Measurements from ENCODE around the gene TBL2.
"Not testable (repeated sequence)": the region's sequence is repeated elsewhere in the genome, so short reads cannot be mapped to it uniquely, and the experiment has no call there.

The TBL2 gene

GRCh38 chr7:73570521-73570920, 7.9 kb downstream of the TBL2 start:
- no peak for DNase-seq (ENCODE audit: low spot score)

GRCh38 chr7:73569042-73569608, 9.3 kb downstream of the TBL2 start:
- DNase-seq (ENCODE audit: low spot score) = no peak

GRCh38 chr7:73567846-73568685, 10.3 kb downstream of the TBL2 start:
- no peak for DNase-seq (ENCODE audit: low spot score)

GRCh38 chr7:73567140-73567539, 11.2 kb downstream of the TBL2 start:
- no peak for DNase-seq (ENCODE audit: low spot score)

GRCh38 chr7:73566431-73566830, 11.9 kb downstream of the TBL2 start:
- not testable (repeated sequence) for DNase-seq (ENCODE audit: low spot score)

- DNase-seq (ENCODE audit: low spot score) = no peak
These were observed 12.6 kb downstream of the TBL2 start for GRCh38 chr7:73565675-73566340.

- DNase-seq (ENCODE audit: low spot score) = peak; percentile 74
These were observed 18.1 kb downstream of the TBL2 start for GRCh38 chr7:73560109-73560835.

GRCh38 chr7:73557397-73558257, 20.8 kb downstream of the TBL2 start, which contains the start of gene BCL7B:
Gene BCL7B (minus strand): TSS chr7:73557690. CDS start chr7:73557578, 112 bp downstream.
- peak; percentile 74 for DNase-seq (ENCODE audit: low spot score)

- DNase-seq (ENCODE audit: low spot score) = peak; percentile 97
These were observed 21.3 kb downstream of the TBL2 start for GRCh38 chr7:73557108-73557396.

GRCh38 chr7:73556208-73557107, 21.9 kb downstream of the TBL2 start:
- no peak for DNase-seq (ENCODE audit: low spot score)

- DNase-seq (ENCODE audit: low spot score) = no peak
These were observed 22.9 kb downstream of the TBL2 start for GRCh38 chr7:73555411-73555982.

GRCh38 chr7:73550093-73550492, 28.3 kb downstream of the TBL2 start:
- DNase-seq (ENCODE audit: low spot score) = not testable (repeated sequence)

- DNase-seq (ENCODE audit: low spot score) = no peak
These were observed 29.2 kb downstream of the TBL2 start for GRCh38 chr7:73549176-73549575.

- DNase-seq (ENCODE audit: low spot score) = no peak
These were observed 30.5 kb downstream of the TBL2 start for GRCh38 chr7:73547841-73548240.

GRCh38 chr7:73544678-73545077, 33.7 kb downstream of the TBL2 start:
- DNase-seq (ENCODE audit: low spot score) = no peak

- no peak for DNase-seq (ENCODE audit: low spot score)
These were observed 36.7 kb downstream of the TBL2 start for GRCh38 chr7:73541722-73542121.

- no peak for DNase-seq (ENCODE audit: low spot score)
These were observed 38.7 kb downstream of the TBL2 start for GRCh38 chr7:73539709-73540108.

GRCh38 chr7:73538510-73538909, 39.9 kb downstream of the TBL2 start:
- DNase-seq (ENCODE audit: low spot score) = not testable (repeated sequence)

- DNase-seq (ENCODE audit: low spot score) = no peak
These were observed 41.3 kb downstream of the TBL2 start for GRCh38 chr7:73537051-73537450.

- DNase-seq (ENCODE audit: low spot score) = no peak
These were observed 41.9 kb downstream of the TBL2 start for GRCh38 chr7:73536479-73536878.
